BLaER1 treated with 17β-estradiol and CSF1 and Interleukin-3, amounts not matched to agents 10 nM and 100 nM (cell line): Measurements from ENCODE around the gene MAP3K2.

Experiments
- H3K27ac ChIP-seq, 11 experiments: shearing (Covaris generic); formaldehyde crosslinking; 2 replicates each; pipeline ENCODE4 v1.8.1; 2022
- H3K27me3 ChIP-seq, 11 experiments: shearing (Covaris generic); formaldehyde crosslinking; 2 replicates each; pipeline ENCODE4 v1.8.1; 2022
- H3K36me3 ChIP-seq, 11 experiments: shearing (Covaris generic); formaldehyde crosslinking; 2 replicates each; pipeline ENCODE4 v1.8.1; 2022
- H3K4me1 ChIP-seq, 10 experiments: shearing (Covaris generic); formaldehyde crosslinking; 2 replicates each; pipeline ENCODE4 v1.8.1; 2022
- H3K4me2 ChIP-seq, 11 experiments: shearing (Covaris generic); formaldehyde crosslinking; 2 replicates each; pipeline ENCODE4 v1.8.1; 2022
- H3K4me3 ChIP-seq, 10 experiments: shearing (Covaris generic); formaldehyde crosslinking; 2 replicates each; pipeline ENCODE4 v1.8.1; 2022
- H3K9ac ChIP-seq, 11 experiments: shearing (Covaris generic); formaldehyde crosslinking; 2 replicates each; pipeline ENCODE4 v1.8.1; 2022
- H3K9me3 ChIP-seq, 11 experiments: shearing (Covaris generic); formaldehyde crosslinking; replicated peaks in 1 of 11; 2 replicates each; pipeline ENCODE4 v1.8.1; 2022
- H4K20me1 ChIP-seq, 11 experiments: shearing (Covaris generic); formaldehyde crosslinking; 2 replicates each; pipeline ENCODE4 v1.8.1; 2022
- Cebpa-rat ChIP-seq, 11 experiments: shearing (Covaris generic); IDR thresholded peaks; 2 replicates each; pipeline ENCODE4 v1.8.1; 2022

The MAP3K2 gene

DNA sequence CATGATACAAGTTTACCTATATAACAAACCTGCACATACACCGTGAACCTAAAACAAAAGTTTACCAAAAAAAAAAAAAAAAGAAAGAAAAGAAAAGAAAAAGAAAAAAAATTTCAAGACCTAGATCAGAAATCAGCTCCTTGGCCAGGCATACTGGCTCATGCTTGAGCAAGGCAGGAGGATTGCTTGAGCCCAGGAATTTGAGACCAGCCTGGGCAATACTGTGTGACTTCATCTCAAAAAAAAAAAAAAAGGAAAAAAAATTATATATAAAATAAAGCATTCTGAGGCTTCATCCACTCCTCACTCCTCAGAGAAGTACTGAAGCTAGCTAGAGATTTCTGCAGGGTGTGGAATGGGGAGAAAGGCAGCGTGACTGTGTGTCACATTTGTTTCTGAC lies 18.7 kb upstream of the MAP3K2 start:
- H3K9ac ChIP-seq, result no peak overlapping the region
- no peaks in the 10 kb centered on the region for H4K20me1 ChIP-seq
- H3K27me3 ChIP-seq, result no peaks in the 10 kb centered on the region
- peaks cover 26 to 90% (median 57%) of the 10 kb centered on the region in 10 experiments for H3K4me1 ChIP-seq
- TF ChIP-seq Cebpa-rat (IDR thresholded peaks at IDR 0.05), result no peak
- H3K4me2 ChIP-seq, result peak overlapping the region in 3 of 11 experiments; percentile 68 to 84 (median 78); a peak in 5 of 22 replicates
- H3K36me3 ChIP-seq, result no peaks in the 10 kb centered on the region
- peak overlapping the region in 1 of 11 experiments; percentile 76; a peak in 1 of 22 replicates for H3K27ac ChIP-seq
- peaks cover 0 to 8% (median 0%) of the 10 kb centered on the region in 11 experiments; a peak in 3 of 22 replicates for H3K9me3 ChIP-seq
- H3K4me3 ChIP-seq, result no peak overlapping the region

DNA sequence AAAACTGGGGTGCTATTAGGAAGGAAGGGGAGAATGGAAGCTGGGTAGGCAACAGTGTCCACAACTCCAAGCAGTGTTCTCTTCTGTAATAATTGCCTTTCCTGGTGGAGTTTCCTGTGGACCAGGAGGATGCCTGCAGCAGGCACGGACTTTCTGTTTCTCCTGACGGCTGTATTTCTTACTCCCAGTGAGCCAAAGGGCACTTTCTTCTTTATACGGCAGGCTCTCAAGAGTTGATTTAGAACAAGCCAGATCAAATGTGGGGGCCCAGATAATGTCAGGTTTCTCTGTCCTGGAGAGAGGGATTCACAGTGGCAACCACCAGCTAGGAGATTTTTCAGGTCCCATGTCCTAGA lies 17.5 kb upstream of the MAP3K2 start:
- TF ChIP-seq Cebpa-rat (IDR thresholded peaks at IDR 0.05), result no peak

DNA sequence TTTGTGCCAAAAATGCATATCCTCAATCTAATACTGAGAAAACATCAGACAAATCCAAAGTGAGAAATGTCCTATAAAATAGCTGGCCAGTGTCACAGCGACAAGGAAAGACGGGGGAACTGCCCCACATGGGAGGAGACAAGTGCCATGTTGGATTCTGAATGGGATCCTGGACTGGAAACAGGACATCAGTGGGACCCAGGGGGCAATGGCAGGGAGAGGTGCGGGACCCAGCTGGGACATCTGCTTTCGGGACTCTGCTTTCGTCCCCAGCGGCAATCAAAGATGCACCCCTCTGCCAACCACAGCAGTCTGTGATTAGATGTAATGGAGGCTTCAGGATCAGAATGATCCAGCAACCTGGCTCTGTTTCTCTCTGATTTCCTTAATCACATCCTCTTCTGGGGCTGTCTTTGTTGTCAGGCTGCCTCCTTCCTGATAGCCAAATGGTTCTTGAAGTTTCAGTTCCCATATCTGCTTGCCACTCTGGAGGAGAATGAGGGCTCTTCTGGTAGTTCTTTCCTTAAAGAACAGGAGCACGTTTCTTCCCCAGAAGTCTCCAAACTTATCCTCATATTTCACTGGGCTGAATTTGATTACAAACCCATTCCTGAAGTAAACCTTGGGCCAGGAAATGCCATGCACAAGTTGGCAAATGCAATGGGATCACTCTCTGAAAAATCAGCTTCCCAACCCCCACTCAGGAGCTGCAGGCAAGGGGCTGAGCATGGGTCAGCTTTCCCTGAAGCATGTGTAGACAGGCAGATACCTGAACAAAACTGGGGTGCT lies 16.9 kb upstream of the MAP3K2 start:
- no peak for TF ChIP-seq Cebpa-rat (IDR thresholded peaks at IDR 0.05)
- Histone ChIP-seq H3K4me3 (no peak overlapping the region), H3K36me3 (no peaks in the 10 kb centered on the region), H3K27ac (peak overlapping the region in 7 of 11 experiments; percentile 34 to 81 (median 66); a peak in 14 of 22 replicates), H4K20me1 (no peaks in the 10 kb centered on the region), H3K27me3 (no peaks in the 10 kb centered on the region), H3K9me3 (peaks cover 0 to 8% (median 0%) of the 10 kb centered on the region in 11 experiments; a peak in 2 of 22 replicates), H3K9ac (peak overlapping the region in 3 of 11 experiments; percentile 6 to 47 (median 8); a peak in 3 of 22 replicates), H3K4me2 (peak overlapping the region; percentile 28 to 84 (median 68)), H3K4me1 (peaks cover 26 to 80% (median 50%) of the 10 kb centered on the region in 10 experiments)

More for the DNA sequence above, 17.5 kb upstream of the MAP3K2 start:
- peaks cover 0 to 8% (median 0%) of the 10 kb centered on the region in 11 experiments; a peak in 2 of 22 replicates for H3K9me3 ChIP-seq
- H3K4me3 ChIP-seq, result no peak overlapping the region
- no peaks in the 10 kb centered on the region for H3K36me3 ChIP-seq
- no peaks in the 10 kb centered on the region for H4K20me1 ChIP-seq
- H3K27me3 ChIP-seq, result no peaks in the 10 kb centered on the region
- peaks cover 26 to 85% (median 50%) of the 10 kb centered on the region in 10 experiments for H3K4me1 ChIP-seq
- peak overlapping the region in 2 of 11 experiments; percentile 6 to 8; a peak in 3 of 22 replicates for H3K9ac ChIP-seq
- peak overlapping the region in 7 of 11 experiments; percentile 34 to 81 (median 66); a peak in 13 of 22 replicates for H3K27ac ChIP-seq
- H3K4me2 ChIP-seq, result peak overlapping the region; percentile 28 to 84 (median 68); a peak in 21 of 22 replicates

GRCh38 chr2:127403460-127403859 lies 15.7 kb upstream of the MAP3K2 start:
- H3K4me1 ChIP-seq, result peaks cover 24 to 78% (median 45%) of the 10 kb centered on the region in 10 experiments
- H3K36me3 ChIP-seq, result no peaks in the 10 kb centered on the region
- H3K9ac ChIP-seq, result no peak overlapping the region
- peaks cover 0 to 3% (median 0%) of the 10 kb centered on the region in 11 experiments; a peak in 2 of 22 replicates for H3K9me3 ChIP-seq
- H3K27ac ChIP-seq, result peak overlapping the region in 1 of 11 experiments; percentile 10; a peak in 1 of 22 replicates
- H3K27me3 ChIP-seq, result no peaks in the 10 kb centered on the region
- peak overlapping the region in 3 of 11 experiments; percentile 5 to 84 (median 15); a peak in 4 of 22 replicates for H3K4me2 ChIP-seq
- no peak overlapping the region for H3K4me3 ChIP-seq
- no peaks in the 10 kb centered on the region for H4K20me1 ChIP-seq
- TF ChIP-seq Cebpa-rat (IDR thresholded peaks at IDR 0.05), result no peak

DNA sequence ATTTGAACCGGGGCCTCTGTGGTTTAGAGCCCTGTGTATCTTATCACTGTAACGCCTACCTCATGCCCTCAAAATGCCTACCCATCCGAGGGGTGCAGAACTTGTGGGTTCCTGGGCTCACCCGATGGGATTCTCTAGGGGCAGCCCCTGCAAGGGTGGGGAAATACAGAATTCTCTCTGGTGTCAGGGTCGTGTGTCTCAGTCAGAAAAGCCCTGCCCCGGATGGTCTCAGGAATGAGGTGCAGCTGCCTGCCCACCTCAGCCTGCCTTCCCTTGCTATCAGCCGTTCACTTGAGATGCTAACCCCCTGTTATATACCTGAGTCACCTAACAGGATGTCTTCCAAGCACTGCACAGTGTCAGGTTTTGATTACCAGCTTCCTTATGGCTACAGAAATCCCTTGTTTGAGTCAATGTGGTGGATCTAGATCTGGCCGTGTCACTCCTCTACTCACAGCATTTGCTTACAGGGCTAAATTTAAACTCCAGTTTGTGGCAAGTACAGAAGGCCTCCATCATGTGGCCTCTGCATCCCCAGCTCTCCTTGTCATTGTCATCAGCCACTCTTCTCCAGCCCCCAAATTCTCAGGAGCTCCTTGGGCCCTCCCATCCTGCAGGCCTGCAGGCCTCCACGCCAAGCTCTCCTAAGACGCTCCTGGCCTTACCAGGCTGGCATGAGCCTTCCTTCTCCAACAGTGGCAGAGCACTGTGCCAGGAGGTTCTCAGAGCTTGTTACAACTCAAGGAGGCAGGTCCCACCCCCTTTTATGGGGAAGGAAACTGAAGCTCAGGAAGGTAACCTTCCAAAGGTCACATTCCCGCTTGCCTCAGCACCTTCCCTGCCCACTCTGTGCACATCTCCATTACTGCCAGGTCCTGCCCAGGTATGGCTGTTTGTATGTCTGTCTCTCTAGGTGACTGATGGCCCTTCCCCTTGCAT lies 14.3 kb upstream of the MAP3K2 start:
- H3K9ac ChIP-seq, result no peak overlapping the region
- no peak overlapping the region for H3K27ac ChIP-seq
- no peaks in the 10 kb centered on the region for H3K27me3 ChIP-seq
- no peaks in the 10 kb centered on the region for H4K20me1 ChIP-seq
- peak overlapping the region in 5 of 11 experiments; percentile 26 to 57 (median 40); a peak in 8 of 22 replicates for H3K4me2 ChIP-seq
- no peaks in the 10 kb centered on the region for H3K9me3 ChIP-seq
- TF ChIP-seq Cebpa-rat (IDR thresholded peaks at IDR 0.05), result no peak
- no peak overlapping the region for H3K4me3 ChIP-seq
- no peaks in the 10 kb centered on the region for H3K36me3 ChIP-seq
- H3K4me1 ChIP-seq, result peaks cover 13 to 78% (median 43%) of the 10 kb centered on the region in 10 experiments

GRCh38 chr2:127400897-127401756 lies 13.4 kb upstream of the MAP3K2 start:
- Histone ChIP-seq H3K4me3 (no peak overlapping the region), H3K4me1 (peaks cover 13 to 70% (median 40%) of the 10 kb centered on the region in 10 experiments), H3K36me3 (no peaks in the 10 kb centered on the region), H3K27me3 (no peaks in the 10 kb centered on the region), H3K9me3 (no peaks in the 10 kb centered on the region), H3K4me2 (peak overlapping the region in 4 of 11 experiments; percentile 26 to 57 (median 41); a peak in 4 of 22 replicates), H4K20me1 (no peaks in the 10 kb centered on the region), H3K27ac (no peak overlapping the region), H3K9ac (no peak overlapping the region)
- TF ChIP-seq Cebpa-rat (IDR thresholded peaks at IDR 0.05), result no peak

GRCh38 chr2:127400533-127400896 lies 12.7 kb upstream of the MAP3K2 start:
- no peak for TF ChIP-seq Cebpa-rat (IDR thresholded peaks at IDR 0.05)
- H3K4me2 ChIP-seq, result peak overlapping the region in 1 of 11 experiments; percentile 42; a peak in 1 of 22 replicates
- H3K27me3 ChIP-seq, result no peaks in the 10 kb centered on the region
- no peak overlapping the region for H3K4me3 ChIP-seq
- peaks cover 13 to 64% (median 35%) of the 10 kb centered on the region in 10 experiments for H3K4me1 ChIP-seq
- no peaks in the 10 kb centered on the region for H3K36me3 ChIP-seq
- no peak overlapping the region for H3K9ac ChIP-seq
- H3K9me3 ChIP-seq, result no peaks in the 10 kb centered on the region
- no peaks in the 10 kb centered on the region for H4K20me1 ChIP-seq
- no peak overlapping the region for H3K27ac ChIP-seq

DNA sequence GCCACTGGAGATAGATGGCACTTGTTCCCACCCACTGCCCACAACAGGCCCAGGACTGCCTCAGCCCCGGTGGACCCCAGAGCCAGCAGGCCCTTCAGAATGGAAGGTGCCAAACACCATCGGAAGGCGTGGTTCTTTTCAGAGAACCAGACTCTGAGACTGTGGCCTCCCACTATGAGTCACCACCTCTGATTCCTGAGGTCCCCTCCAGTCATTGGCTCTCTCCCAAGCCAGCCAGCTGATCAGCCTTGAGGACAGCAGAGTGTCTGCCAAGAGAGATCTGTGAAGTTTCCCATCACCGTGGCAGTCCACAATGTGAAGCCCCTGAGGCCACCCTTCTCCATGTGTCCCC lies 10.4 kb upstream of the MAP3K2 start:
- H3K4me3 ChIP-seq, result no peak overlapping the region
- H3K27ac ChIP-seq, result peak overlapping the region in 2 of 11 experiments; percentile 26 to 33; a peak in 3 of 22 replicates
- no peaks in the 10 kb centered on the region for H4K20me1 ChIP-seq
- H3K9me3 ChIP-seq, result peaks cover 0 to 11% (median 0%) of the 10 kb centered on the region in 11 experiments; a peak in 5 of 22 replicates
- no peaks in the 10 kb centered on the region for H3K36me3 ChIP-seq
- no peak for TF ChIP-seq Cebpa-rat (IDR thresholded peaks at IDR 0.05)
- peaks cover 0 to 41% (median 17%) of the 10 kb centered on the region in 10 experiments; a peak in 13 of 20 replicates for H3K4me1 ChIP-seq
- no peak overlapping the region for H3K9ac ChIP-seq
- H3K4me2 ChIP-seq, result peak overlapping the region in 6 of 11 experiments; percentile 42 to 76 (median 65); a peak in 12 of 22 replicates
- H3K27me3 ChIP-seq, result no peaks in the 10 kb centered on the region
